Uterus (tissue), 2 donors: ENCODE results near the gene VGF.
"Not testable (repeated sequence)": the region's sequence is repeated elsewhere in the genome, so short reads cannot be mapped to it uniquely, and the experiment has no call there.

ENCODE experiments used
- POLR2A ChIP-seq, 2 donors: fragments of 450-650 bp; IDR thresholded peaks; one replicate each; pipeline ENCODE4 v1.6.1; 2016; ENCODE audit warnings: antibody characterized with exemption in 2 of 2, mild to moderate bottlenecking in 1 of 2, moderate library complexity in 1 of 2
- TF ChIP-seq, protein P1 (sequence below), 4 experiments: fragments of 200-600 bp in 2 of 4; fragments of 450-650 bp in 2 of 4; sonication (generic) in 2 of 4; IDR thresholded peaks; one replicate each; pipeline ENCODE4 v1.5.1; 2016 to 2019; ENCODE audit warnings: antibody characterized with exemption in 4 of 4, mild to moderate bottlenecking in 2 of 4, moderate library complexity in 1 of 4

GRCh38 chr7:101121631-101121990, 43.8 kb downstream of the VGF start:
- TF ChIP-seq, protein P1, sequence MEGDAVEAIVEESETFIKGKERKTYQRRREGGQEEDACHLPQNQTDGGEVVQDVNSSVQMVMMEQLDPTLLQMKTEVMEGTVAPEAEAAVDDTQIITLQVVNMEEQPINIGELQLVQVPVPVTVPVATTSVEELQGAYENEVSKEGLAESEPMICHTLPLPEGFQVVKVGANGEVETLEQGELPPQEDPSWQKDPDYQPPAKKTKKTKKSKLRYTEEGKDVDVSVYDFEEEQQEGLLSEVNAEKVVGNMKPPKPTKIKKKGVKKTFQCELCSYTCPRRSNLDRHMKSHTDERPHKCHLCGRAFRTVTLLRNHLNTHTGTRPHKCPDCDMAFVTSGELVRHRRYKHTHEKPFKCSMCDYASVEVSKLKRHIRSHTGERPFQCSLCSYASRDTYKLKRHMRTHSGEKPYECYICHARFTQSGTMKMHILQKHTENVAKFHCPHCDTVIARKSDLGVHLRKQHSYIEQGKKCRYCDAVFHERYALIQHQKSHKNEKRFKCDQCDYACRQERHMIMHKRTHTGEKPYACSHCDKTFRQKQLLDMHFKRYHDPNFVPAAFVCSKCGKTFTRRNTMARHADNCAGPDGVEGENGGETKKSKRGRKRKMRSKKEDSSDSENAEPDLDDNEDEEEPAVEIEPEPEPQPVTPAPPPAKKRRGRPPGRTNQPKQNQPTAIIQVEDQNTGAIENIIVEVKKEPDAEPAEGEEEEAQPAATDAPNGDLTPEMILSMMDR (IDR thresholded peaks at IDR 0.05) = not testable (repeated sequence)
- TF ChIP-seq POLR2A (IDR thresholded peaks at IDR 0.05) = not testable (repeated sequence)
